Gastroesophageal sphincter (tissue), 3 donors: ENCODE results near the gene KIF2C.

Experiments
- POLR2A ChIP-seq, 2 donors: fragments of 450-650 bp; IDR thresholded peaks; one replicate each; pipeline ENCODE4 v1.6.1; 2017; ENCODE audit warnings: antibody characterized with exemption in 2 of 2, mild to moderate bottlenecking in 2 of 2, moderate library complexity in 1 of 2
- POLR2AphosphoS5 ChIP-seq: sonication (generic); formaldehyde crosslinking; IDR thresholded peaks from one replicate; pipeline ENCODE4 v1.6.1; 2017; ENCODE audit warnings: antibody characterized with exemption
- TF ChIP-seq, protein P1 (sequence below), 4 experiments: fragments of 200-600 bp in 2 of 4; fragments of 450-650 bp in 2 of 4; sonication (generic) in 1 of 4; IDR thresholded peaks; one replicate each; pipeline ENCODE4 v1.5.1; 2017 to 2019; ENCODE audit warnings: antibody characterized with exemption in 4 of 4, mild to moderate bottlenecking in 2 of 4, moderate library complexity in 2 of 4

DNA sequence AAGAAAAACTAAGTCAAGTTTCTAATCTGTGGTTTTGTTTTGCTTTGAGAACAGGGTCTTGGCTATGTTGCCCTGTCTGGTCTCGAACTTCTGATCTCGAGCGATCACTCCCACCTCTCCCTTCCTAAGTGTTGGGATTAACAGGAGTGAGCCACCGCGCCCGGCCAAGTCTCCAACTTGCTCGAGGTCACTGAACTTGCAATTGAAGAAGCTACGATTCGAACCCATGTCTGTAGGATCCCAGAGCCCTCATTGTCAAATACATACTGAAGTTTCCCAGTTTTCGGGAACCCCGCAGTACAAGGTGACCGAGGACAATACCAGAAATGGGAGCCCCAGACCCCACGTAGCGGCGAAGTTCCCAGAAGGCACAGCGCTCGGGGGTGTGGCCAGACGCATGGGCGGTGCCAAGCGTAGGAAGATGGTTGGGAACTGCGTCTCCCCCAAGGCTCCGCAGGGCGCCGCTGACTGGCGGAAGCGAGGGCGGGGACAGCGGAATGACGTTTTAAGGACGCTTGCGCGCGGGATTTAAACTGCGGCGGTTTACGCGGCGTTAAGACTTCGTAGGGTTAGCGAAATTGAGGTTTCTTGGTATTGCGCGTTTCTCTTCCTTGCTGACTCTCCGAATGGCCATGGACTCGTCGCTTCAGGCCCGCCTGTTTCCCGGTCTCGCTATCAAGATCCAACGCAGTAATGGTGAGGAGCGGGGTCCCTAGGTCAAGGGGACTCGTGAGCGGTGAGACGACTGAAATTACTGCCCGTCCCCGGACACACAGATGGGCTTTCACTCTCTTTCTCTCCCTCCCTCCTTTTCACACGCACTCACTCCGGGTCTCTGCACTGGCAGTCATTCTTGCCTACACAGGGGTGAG lies at the start of gene KIF2C:
- TF ChIP-seq, protein P1, sequence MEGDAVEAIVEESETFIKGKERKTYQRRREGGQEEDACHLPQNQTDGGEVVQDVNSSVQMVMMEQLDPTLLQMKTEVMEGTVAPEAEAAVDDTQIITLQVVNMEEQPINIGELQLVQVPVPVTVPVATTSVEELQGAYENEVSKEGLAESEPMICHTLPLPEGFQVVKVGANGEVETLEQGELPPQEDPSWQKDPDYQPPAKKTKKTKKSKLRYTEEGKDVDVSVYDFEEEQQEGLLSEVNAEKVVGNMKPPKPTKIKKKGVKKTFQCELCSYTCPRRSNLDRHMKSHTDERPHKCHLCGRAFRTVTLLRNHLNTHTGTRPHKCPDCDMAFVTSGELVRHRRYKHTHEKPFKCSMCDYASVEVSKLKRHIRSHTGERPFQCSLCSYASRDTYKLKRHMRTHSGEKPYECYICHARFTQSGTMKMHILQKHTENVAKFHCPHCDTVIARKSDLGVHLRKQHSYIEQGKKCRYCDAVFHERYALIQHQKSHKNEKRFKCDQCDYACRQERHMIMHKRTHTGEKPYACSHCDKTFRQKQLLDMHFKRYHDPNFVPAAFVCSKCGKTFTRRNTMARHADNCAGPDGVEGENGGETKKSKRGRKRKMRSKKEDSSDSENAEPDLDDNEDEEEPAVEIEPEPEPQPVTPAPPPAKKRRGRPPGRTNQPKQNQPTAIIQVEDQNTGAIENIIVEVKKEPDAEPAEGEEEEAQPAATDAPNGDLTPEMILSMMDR (IDR thresholded peaks at IDR 0.05) = peak in 1 of 4 experiments; percentile 23
- TF ChIP-seq POLR2A (IDR thresholded peaks at IDR 0.05) (peak; percentile 35 to 73), POLR2AphosphoS5 (peak; percentile 82)
